ENCODE measurements around the gene SARM1.
A peak's percentile ranks its signal among the peaks of the same experiment; 100 is the strongest.
"Not testable (repeated sequence)": the region's sequence is repeated elsewhere in the genome, so short reads cannot be mapped to it uniquely, and the experiment has no call there.

Gene SARM1

GRCh38 chr17:28371245-28372202, at the start of gene SARM1:
SARM1 (plus strand) TSS chr17:28371694; CDS start chr17:28372033, 339 bp downstream.
- DNase-seq = peak; percentile 90 to 97 (median 93)

GRCh38 chr17:28324267-28324745, 47.2 kb upstream of the SARM1 start:
- DNase-seq = peak in 1 of 3 experiments; percentile 53

GRCh38 chr17:28324781-28325180, 46.7 kb upstream of the SARM1 start:
- no peak for DNase-seq

GRCh38 chr17:28325211-28325610, 46.3 kb upstream of the SARM1 start:
- DNase-seq = peak in 2 of 3 experiments; percentile 60 to 85

GRCh38 chr17:28326114-28326513, 45.4 kb upstream of the SARM1 start:
- DNase-seq = peak in 2 of 3 experiments; percentile 76 to 93

- DNase-seq = no peak
These were observed 44.4 kb upstream of the SARM1 start for GRCh38 chr17:28327031-28327607.

GRCh38 chr17:28327709-28328108, 43.8 kb upstream of the SARM1 start:
- peak in 1 of 3 experiments; percentile 14 for DNase-seq

- DNase-seq = no peak
These were observed 43.2 kb upstream of the SARM1 start for GRCh38 chr17:28328325-28328724.

- no peak for DNase-seq
These were observed 40.8 kb upstream of the SARM1 start for GRCh38 chr17:28330671-28331070.

- DNase-seq = no peak
These were observed 39.5 kb upstream of the SARM1 start for GRCh38 chr17:28331891-28332420.

GRCh38 chr17:28333083-28333746, 38.3 kb upstream of the SARM1 start:
- DNase-seq = no peak

- DNase-seq = no peak
These were observed 37.3 kb upstream of the SARM1 start for GRCh38 chr17:28334171-28334570.

GRCh38 chr17:28334666-28335200, 36.8 kb upstream of the SARM1 start:
- no peak for DNase-seq

GRCh38 chr17:28335201-28335958, 36.1 kb upstream of the SARM1 start, which contains the start of the genes IFT20 and TNFAIP1:
IFT20 (minus strand) TSS chr17:28335472; CDS start chr17:28331985, 3,487 bp downstream.
TNFAIP1 (plus strand) TSS chr17:28335761; CDS start chr17:28339522, 3,761 bp downstream.
- DNase-seq = peak; percentile 98 to 100 (median 99)

- DNase-seq = peak in 2 of 3 experiments; percentile 72 to 84
These were observed 35.3 kb upstream of the SARM1 start for GRCh38 chr17:28335959-28336871.

GRCh38 chr17:28338056-28338768, 33.3 kb upstream of the SARM1 start:
- DNase-seq = no peak

GRCh38 chr17:28338769-28339212, 32.7 kb upstream of the SARM1 start:
- DNase-seq = not testable (repeated sequence)

- DNase-seq = no peak
These were observed 32.1 kb upstream of the SARM1 start for GRCh38 chr17:28339431-28339830.

- DNase-seq = no peak
These were observed 31.1 kb upstream of the SARM1 start for GRCh38 chr17:28340374-28340773.

GRCh38 chr17:28341516-28341915, 30.0 kb upstream of the SARM1 start:
- DNase-seq = no peak
